Stimulated activated CD4-positive, alpha-beta T cell treated with anti-CD3 and anti-CD28 coated beads, Interleukin-12 subunit alpha, Interleukin-12 subunit beta, amount 100 ng/mL, for 4 hours (primary cell): ENCODE measurements around the gene C17orf50.

Source experiments
- DNase-seq: peaks from one replicate; pipeline ENCODE4 v3.0.0-alpha.2; 2020

The C17orf50 gene

GRCh38 chr17:35757243-35757642, 3.4 kb upstream of the C17orf50 start:
- DNase-seq, result no peak

GRCh38 chr17:35761601-35762000, 914 bp downstream of the C17orf50 start:
- DNase-seq, result no peak

- DNase-seq, result no peak
Observed at GRCh38 chr17:35763767-35764122, 3.1 kb downstream of the C17orf50 start.

- DNase-seq, result peak; percentile 87
Observed at GRCh38 chr17:35764123-35764991, 3.7 kb downstream of the C17orf50 start.

GRCh38 chr17:35765086-35765710, 4.5 kb downstream of the C17orf50 start:
- DNase-seq, result no peak

- no peak for DNase-seq
Observed at GRCh38 chr17:35765756-35766488, 5.2 kb downstream of the C17orf50 start.

GRCh38 chr17:35766489-35766877, 5.8 kb downstream of the C17orf50 start:
- no peak for DNase-seq

- peak; percentile 23 for DNase-seq
Observed at GRCh38 chr17:35766903-35767510, 6.3 kb downstream of the C17orf50 start.

GRCh38 chr17:35768797-35769196, 8.1 kb downstream of the C17orf50 start:
- no peak for DNase-seq

GRCh38 chr17:35769895-35770486, 9.3 kb downstream of the C17orf50 start:
- DNase-seq, result no peak

- DNase-seq, result no peak
Observed at GRCh38 chr17:35773129-35773528, 12.4 kb downstream of the C17orf50 start.

GRCh38 chr17:35773679-35774425, 13.2 kb downstream of the C17orf50 start:
- DNase-seq, result no peak

- no peak for DNase-seq
Observed at GRCh38 chr17:35774499-35774898, 13.8 kb downstream of the C17orf50 start.

- no peak for DNase-seq
Observed at GRCh38 chr17:35775039-35775438, 14.4 kb downstream of the C17orf50 start.

GRCh38 chr17:35775583-35775982, 14.9 kb downstream of the C17orf50 start:
- DNase-seq, result no peak

- no peak for DNase-seq
Observed at GRCh38 chr17:35778641-35779196, 18.0 kb downstream of the C17orf50 start.

GRCh38 chr17:35780950-35781349, 20.3 kb downstream of the C17orf50 start:
- DNase-seq, result no peak

GRCh38 chr17:35784895-35785294, 24.2 kb downstream of the C17orf50 start:
- DNase-seq, result no peak

- DNase-seq, result no peak
Observed at GRCh38 chr17:35786941-35787432, 26.3 kb downstream of the C17orf50 start.

GRCh38 chr17:35788477-35789368, 28.0 kb downstream of the C17orf50 start:
- DNase-seq, result no peak

- DNase-seq, result no peak
Observed at GRCh38 chr17:35790841-35791240, 30.2 kb downstream of the C17orf50 start.
